NT2/D1 (cell line): ENCODE measurements around the gene RBFOX1.

Source experiments
- DNase-seq: peaks from one replicate; pipeline ENCODE4 v3.0.0-alpha.2; 2011; ENCODE audit warnings: low read depth, low spot score
- H3K27me3 ChIP-seq: 2 replicates; pipeline ENCODE4 v1.6.0; 2011; ENCODE audit warnings: mild to moderate bottlenecking; ENCODE audit not compliant: insufficient read length, insufficient read depth
- H3K36me3 ChIP-seq: 2 replicates; pipeline ENCODE4 v1.6.1; 2011; ENCODE audit warnings: mild to moderate bottlenecking, low read length, mixed read lengths; ENCODE audit not compliant: insufficient read depth, insufficient read length
- H3K4me1 ChIP-seq: 2 replicates; pipeline ENCODE4 v1.5.1; 2011; ENCODE audit not compliant: insufficient read depth, insufficient read length
- H3K4me3 ChIP-seq: 2 replicates; pipeline ENCODE4 v1.5.1; 2011; ENCODE audit warnings: low read depth; ENCODE audit not compliant: insufficient read length
- H3K9ac ChIP-seq: 2 replicates; pipeline ENCODE4 v1.6.0; 2011; ENCODE audit warnings: low read depth; ENCODE audit not compliant: insufficient read length
- H3K9me3 ChIP-seq: 2 replicates; pipeline ENCODE4 v1.5.1; 2011; ENCODE audit warnings: mild to moderate bottlenecking, low read length; ENCODE audit not compliant: insufficient read depth
- SUZ12 ChIP-seq: IDR thresholded peaks from 2 replicates; pipeline ENCODE4 v1.6.1; 2011; ENCODE audit not compliant: insufficient read length, insufficient read depth; ENCODE audit errors: extremely low read depth
- YY1 ChIP-seq: IDR thresholded peaks from 2 replicates; pipeline ENCODE4 v1.6.1; 2011; ENCODE audit not compliant: insufficient read length, insufficient read depth
- ZNF274 ChIP-seq: IDR thresholded peaks from 2 replicates; pipeline ENCODE4 v1.6.1; 2011; ENCODE audit warnings: mild to moderate bottlenecking, low read depth, low read length

RBFOX1 gene

GRCh38 chr16:7503666-7504065 is 171.0 kb downstream of the RBFOX1 start:
- Histone ChIP-seq H3K4me3 (no peak overlapping the region), H3K9me3 (no peaks in the 10 kb centered on the region), H3K27me3 (no peaks in the 10 kb centered on the region), H3K9ac (no peak overlapping the region), H3K36me3 (no peaks in the 10 kb centered on the region), H3K4me1 (no peaks in the 10 kb centered on the region)
- DNase-seq = no peak
- TF ChIP-seq SUZ12 = no peak
- TF ChIP-seq YY1 = no peak
- no peak for TF ChIP-seq ZNF274

- no peaks in the 10 kb centered on the region for H3K36me3 ChIP-seq
- no peaks in the 10 kb centered on the region for H3K9me3 ChIP-seq
- H3K4me1 ChIP-seq = peaks cover under 1% of the 10 kb centered on the region
- no peaks in the 10 kb centered on the region for H3K27me3 ChIP-seq
- TF ChIP-seq SUZ12 = no peak
- no peak for TF ChIP-seq ZNF274
- no peak for TF ChIP-seq YY1
- no peak for DNase-seq
- H3K4me3 ChIP-seq = no peak overlapping the region
- no peak overlapping the region for H3K9ac ChIP-seq
Measured at GRCh38 chr16:7504844-7505243, 172.2 kb downstream of the RBFOX1 start.

GRCh38 chr16:7505495-7505894 is 172.8 kb downstream of the RBFOX1 start:
- DNase-seq = no peak
- TF ChIP-seq ZNF274 (no peak), YY1 (no peak), SUZ12 (no peak)
- peaks cover 2% of the 10 kb centered on the region for H3K4me1 ChIP-seq

GRCh38 chr16:7506363-7506762 is 173.7 kb downstream of the RBFOX1 start:
- no peak overlapping the region for H3K9ac ChIP-seq
- peaks cover 2% of the 10 kb centered on the region for H3K4me1 ChIP-seq
- no peak for TF ChIP-seq YY1
- no peak for TF ChIP-seq SUZ12
- TF ChIP-seq ZNF274 = no peak
- DNase-seq = no peak
- no peaks in the 10 kb centered on the region for H3K36me3 ChIP-seq
- no peaks in the 10 kb centered on the region for H3K9me3 ChIP-seq
- H3K27me3 ChIP-seq = no peaks in the 10 kb centered on the region
- no peak overlapping the region for H3K4me3 ChIP-seq

More at GRCh38 chr16:7505495-7505894, 172.8 kb downstream of the RBFOX1 start:
- Histone ChIP-seq H3K9me3 (no peaks in the 10 kb centered on the region), H3K36me3 (no peaks in the 10 kb centered on the region), H3K9ac (no peak overlapping the region), H3K4me3 (no peak overlapping the region), H3K27me3 (no peaks in the 10 kb centered on the region)

- peaks cover 8% of the 10 kb centered on the region; the same call in 1 of the 2 replicates for H3K9me3 ChIP-seq
- H3K27me3 ChIP-seq = no peaks in the 10 kb centered on the region
- H3K4me1 ChIP-seq = peaks cover 2% of the 10 kb centered on the region
- H3K9ac ChIP-seq = no peak overlapping the region
- DNase-seq = no peak
- TF ChIP-seq ZNF274 (no peak), SUZ12 (no peak), YY1 (no peak)
- H3K36me3 ChIP-seq = no peaks in the 10 kb centered on the region
- H3K4me3 ChIP-seq = no peak overlapping the region
Measured at GRCh38 chr16:7508656-7509055, 176.0 kb downstream of the RBFOX1 start.

GRCh38 chr16:7509963-7510601 is 177.4 kb downstream of the RBFOX1 start:
- no peaks in the 10 kb centered on the region for H3K36me3 ChIP-seq
- H3K9ac ChIP-seq = peak overlapping the region; percentile 38
- peaks cover 2% of the 10 kb centered on the region for H3K4me1 ChIP-seq
- H3K9me3 ChIP-seq = peaks cover 14% of the 10 kb centered on the region; the same call in 1 of the 2 replicates
- no peaks in the 10 kb centered on the region for H3K27me3 ChIP-seq
- H3K4me3 ChIP-seq = no peak overlapping the region
- DNase-seq = no peak
- TF ChIP-seq ZNF274 (no peak), SUZ12 (no peak), YY1 (no peak)

GRCh38 chr16:7511549-7512260 is 179.1 kb downstream of the RBFOX1 start:
- H3K9me3 ChIP-seq = peaks cover 14% of the 10 kb centered on the region; the same call in 1 of the 2 replicates
- H3K36me3 ChIP-seq = no peaks in the 10 kb centered on the region
- no peak overlapping the region for H3K4me3 ChIP-seq
- peaks cover 2% of the 10 kb centered on the region for H3K4me1 ChIP-seq
- H3K27me3 ChIP-seq = no peaks in the 10 kb centered on the region
- no peak for DNase-seq
- no peak for TF ChIP-seq YY1
- no peak for TF ChIP-seq ZNF274
- no peak for TF ChIP-seq SUZ12
- no peak overlapping the region for H3K9ac ChIP-seq
